ENCODE results near the gene MACROD1. TPM values are rescaled to one million over a fixed set of nuclear protein-coding genes. Genes with fewer than 3 reads are reported as not detected.

The MACROD1 gene
- total RNA-seq, 1 donor from 2014 or later: 27.8 TPM

DNA sequence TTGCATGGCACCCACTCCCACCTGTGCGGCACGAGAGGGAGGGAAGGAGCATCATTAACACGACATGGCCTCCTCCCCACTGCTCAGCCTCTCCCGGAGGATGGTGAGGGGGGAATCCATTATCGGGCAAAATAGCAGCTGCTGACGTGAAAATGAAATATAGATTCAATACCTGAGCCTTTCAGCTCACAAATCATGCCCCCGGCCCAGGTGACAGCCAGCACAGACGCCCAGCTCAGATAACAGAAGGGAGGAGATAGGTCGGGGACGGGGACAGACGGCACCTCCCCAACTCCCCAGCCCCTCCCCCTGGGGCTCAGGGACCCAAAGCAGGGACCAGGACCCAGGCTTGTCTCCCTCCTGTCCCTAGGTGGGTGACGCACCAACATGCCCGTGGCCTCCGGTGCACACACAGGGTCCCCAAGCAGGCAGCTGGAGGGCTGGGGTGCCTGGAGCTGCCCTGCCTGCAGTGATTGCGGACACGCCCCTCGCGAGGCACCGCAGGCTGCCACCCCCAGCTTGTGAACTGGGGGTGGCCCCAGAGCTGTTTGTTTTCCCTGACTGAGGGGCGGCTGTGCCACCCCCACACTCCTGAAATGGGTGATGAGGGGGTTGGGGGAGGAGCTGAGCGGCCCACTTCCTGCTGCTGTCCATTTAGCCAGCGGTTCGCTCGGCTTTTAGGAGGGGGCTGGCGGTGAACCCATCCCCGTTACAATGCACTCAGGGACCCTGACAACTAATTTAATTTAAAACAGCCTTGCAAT, 98.5 kb downstream of the MACROD1 start:
- DNase-seq (ENCODE audit: low read depth): no peak
- H3K4me3 ChIP-seq (ENCODE audit: low read depth, low read length): no peak overlapping the region
- TF ChIP-seq, protein P1, sequence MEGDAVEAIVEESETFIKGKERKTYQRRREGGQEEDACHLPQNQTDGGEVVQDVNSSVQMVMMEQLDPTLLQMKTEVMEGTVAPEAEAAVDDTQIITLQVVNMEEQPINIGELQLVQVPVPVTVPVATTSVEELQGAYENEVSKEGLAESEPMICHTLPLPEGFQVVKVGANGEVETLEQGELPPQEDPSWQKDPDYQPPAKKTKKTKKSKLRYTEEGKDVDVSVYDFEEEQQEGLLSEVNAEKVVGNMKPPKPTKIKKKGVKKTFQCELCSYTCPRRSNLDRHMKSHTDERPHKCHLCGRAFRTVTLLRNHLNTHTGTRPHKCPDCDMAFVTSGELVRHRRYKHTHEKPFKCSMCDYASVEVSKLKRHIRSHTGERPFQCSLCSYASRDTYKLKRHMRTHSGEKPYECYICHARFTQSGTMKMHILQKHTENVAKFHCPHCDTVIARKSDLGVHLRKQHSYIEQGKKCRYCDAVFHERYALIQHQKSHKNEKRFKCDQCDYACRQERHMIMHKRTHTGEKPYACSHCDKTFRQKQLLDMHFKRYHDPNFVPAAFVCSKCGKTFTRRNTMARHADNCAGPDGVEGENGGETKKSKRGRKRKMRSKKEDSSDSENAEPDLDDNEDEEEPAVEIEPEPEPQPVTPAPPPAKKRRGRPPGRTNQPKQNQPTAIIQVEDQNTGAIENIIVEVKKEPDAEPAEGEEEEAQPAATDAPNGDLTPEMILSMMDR (conservative IDR thresholded peaks at IDR 0.05; ENCODE audit: low read depth, low read length): no peak

DNA sequence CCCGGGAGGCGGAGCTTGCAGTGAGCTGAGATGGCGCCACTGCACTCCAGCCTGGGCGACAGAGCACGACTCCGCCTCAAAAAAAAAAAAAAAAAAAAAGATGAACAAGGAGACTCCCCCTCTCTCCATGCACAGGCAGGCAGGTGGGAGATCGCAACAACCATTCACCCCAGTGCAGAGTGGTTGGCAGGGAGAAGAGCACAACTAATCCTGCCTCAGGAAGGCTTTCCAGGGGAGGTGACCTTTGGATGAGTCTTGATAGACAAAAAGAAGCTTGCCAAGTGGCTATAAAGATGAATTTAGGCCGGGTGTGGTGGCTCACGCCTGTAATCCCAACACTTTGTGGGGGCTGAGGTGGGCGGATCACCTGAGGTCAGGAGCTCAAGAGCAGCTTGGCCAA, 100.2 kb downstream of the MACROD1 start:
- DNase-seq (ENCODE audit: low read depth): no peak
- H3K4me3 ChIP-seq (ENCODE audit: low read depth, low read length): no peak overlapping the region
- TF ChIP-seq, protein P1 (conservative IDR thresholded peaks at IDR 0.05; ENCODE audit: low read depth, low read length): no peak

DNA sequence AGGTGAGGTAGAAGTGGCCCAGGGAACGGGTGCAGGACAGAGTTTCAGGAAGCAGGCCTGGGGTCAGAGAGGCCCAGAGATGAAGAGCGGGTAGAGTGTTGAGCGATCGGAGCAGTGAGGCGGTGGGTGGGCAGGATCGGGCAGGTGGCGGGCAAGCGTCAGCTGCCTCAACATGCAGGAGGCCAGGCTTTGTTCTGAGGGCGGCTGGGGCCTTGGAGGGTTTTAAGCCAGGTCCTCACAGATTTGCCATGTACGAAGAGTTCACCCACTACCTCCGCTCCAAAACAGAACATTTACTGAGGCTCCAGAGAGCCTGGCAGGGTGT, 100.8 kb downstream of the MACROD1 start:
- no peak overlapping the region for H3K4me3 ChIP-seq (ENCODE audit: low read depth, low read length)
- TF ChIP-seq, protein P1 (conservative IDR thresholded peaks at IDR 0.05; ENCODE audit: low read depth, low read length): no peak
- no peak for DNase-seq (ENCODE audit: low read depth)

DNA sequence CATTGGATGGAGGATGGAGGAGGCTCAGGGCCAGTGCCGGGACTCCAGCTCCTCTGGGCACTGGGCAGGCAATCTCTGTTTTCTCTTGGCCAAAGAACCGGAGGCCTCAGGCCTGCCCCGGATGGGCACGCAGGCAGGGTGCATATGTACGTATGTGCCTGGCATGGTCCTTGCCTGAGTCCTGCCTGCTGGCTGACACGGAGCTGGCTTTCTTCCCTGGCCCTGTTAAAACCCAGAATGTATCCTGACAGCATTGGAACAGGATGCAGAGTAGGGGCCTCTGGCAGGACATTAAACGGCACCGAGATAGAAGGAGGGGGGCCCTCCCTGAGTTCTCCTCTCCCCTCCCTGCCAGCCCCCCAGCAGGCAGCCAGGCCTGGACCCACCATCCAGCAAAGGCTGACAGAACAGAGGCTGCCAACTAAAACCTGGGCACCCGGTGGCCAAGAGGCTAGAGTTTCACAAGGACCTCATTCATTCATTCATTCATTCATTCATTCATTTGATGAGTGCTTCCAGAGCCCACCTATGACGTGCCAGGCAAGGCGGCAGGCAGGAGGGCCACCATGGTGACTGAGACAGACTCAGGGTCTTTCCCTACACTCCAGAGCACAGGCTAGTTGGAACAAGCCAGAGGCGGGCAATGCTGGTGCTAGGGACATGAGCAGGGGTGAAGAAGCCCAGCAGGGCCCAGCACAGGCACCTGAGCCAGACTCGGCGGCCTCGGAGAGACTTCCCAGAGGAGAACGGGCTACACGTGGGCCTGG, 101.4 kb downstream of the MACROD1 start:
- TF ChIP-seq, protein P1 (conservative IDR thresholded peaks at IDR 0.05; ENCODE audit: low read depth, low read length): no peak
- DNase-seq (ENCODE audit: low read depth): no peak
- H3K4me3 ChIP-seq (ENCODE audit: low read depth, low read length): no peak overlapping the region

DNA sequence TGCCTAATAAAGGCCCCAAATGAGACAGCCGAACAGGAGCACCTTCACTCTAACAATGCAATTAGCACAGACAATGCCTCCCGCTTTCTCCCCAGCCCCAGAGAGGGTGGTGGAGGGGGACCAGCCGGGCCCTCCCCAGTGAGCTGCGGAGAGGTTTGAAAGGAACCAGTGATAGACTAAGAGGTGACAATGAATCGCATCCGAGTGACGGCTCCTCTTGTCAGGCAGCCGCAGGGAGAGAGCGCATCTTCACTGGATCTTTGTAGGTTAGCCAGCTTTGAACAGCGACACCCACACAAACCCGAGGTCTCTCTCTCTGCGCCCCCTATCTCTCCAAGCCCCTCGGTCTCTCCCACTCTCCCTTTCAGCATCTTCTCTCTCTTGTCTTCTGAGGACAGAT, 102.1 kb downstream of the MACROD1 start:
- DNase-seq (ENCODE audit: low read depth): no peak
- no peak overlapping the region for H3K4me3 ChIP-seq (ENCODE audit: low read depth, low read length)
- TF ChIP-seq, protein P1 (conservative IDR thresholded peaks at IDR 0.05; ENCODE audit: low read depth, low read length): no peak

DNA sequence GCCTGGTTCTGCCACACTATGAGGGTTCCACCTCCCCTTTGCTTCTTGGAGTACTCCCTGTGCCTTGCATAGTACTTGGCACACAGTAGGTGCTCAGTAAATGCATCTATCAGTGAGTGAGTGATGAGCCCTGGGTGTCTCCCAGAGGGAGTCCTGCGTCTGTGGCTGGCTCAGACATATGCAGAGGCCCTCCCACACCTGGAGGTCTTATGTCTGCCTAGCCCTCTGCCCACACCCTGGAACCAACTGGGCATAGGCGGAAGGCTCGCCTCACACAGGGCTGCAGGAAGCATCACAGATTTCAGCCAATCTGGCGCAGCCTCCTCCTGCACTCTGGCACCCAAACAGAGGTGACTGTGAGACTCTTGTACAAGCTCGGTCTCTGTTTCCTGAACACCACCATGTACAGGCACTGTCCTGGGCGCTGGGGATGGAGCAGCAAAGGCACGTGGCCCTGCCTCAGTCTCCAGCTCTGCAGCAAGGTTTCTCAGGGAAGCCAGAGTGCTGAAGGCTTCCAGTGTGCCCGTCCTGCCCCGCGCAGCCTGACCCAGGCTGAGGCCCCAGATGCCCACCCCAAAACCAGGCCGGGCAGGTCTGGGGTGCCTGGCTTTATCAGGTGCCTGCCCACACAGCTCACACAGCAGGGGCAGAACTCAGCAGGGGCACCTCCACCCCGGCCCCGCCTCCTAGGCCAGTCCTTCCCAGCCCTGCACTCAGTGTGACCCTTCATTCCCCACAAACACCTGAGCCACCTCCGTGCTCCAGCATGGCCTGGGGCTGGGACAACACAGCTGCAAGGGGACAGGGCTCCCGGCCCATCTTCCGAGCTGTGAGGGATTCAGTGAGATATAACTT, 103.5 kb downstream of the MACROD1 start:
- TF ChIP-seq, protein P1 (conservative IDR thresholded peaks at IDR 0.05; ENCODE audit: low read depth, low read length): no peak
- no peak overlapping the region for H3K4me3 ChIP-seq (ENCODE audit: low read depth, low read length)
- DNase-seq (ENCODE audit: low read depth): no peak

All from epithelial cell of proximal tubule (primary cell).